CD4-positive, alpha-beta T cell (primary cell): ENCODE data around the gene ANKS1B. TPM values are rescaled to one million over a fixed set of nuclear protein-coding genes. Genes with fewer than 3 reads are reported as not detected.

Source experiments
- ATAC-seq: fragments of 200-7000 bp; cut with Tn5 transposase; one replicate; pipeline ENCODE4 v1.10.0; 2022; ENCODE audit warnings: mild to moderate bottlenecking; ENCODE audit not compliant: poor library complexity
- CTCF ChIA-PET: fragments of 350-600 bp; sonication (Branson Sonifier 250); formaldehyde crosslinking; loops from one replicate; lab custom pipeline; 2021; ENCODE audit warnings: antibody characterized with exemption, inconsistent platforms; lab: Charles Lee
- POLR2A ChIA-PET: fragments of 350-600 bp; sonication (Branson Sonifier 250); formaldehyde crosslinking; loops from one replicate; lab custom pipeline; 2021; ENCODE audit warnings: antibody characterized with exemption, inconsistent platforms; lab: Charles Lee
- DNase-seq, 14 experiments: peaks; one replicate each; pipeline ENCODE4 v3.0.0-alpha.2; 2013 to 2020; ENCODE audit warnings: mixed read lengths in 2 of 14
- H3K27ac ChIP-seq, 2 donors: one replicate each; pipeline versions ENCODE4 v1.5.1 to v1.7.0; 2013; ENCODE audit warnings: low read length in 2 of 2, low read depth in 1 of 2, mild to moderate bottlenecking in 1 of 2
- H3K27me3 ChIP-seq, 2 experiments: 1 replicate in 1 of 2; 2 replicates in 1 of 2; pipeline versions ENCODE4 v1.6.1 to v1.7.0; 2013; ENCODE audit warnings: low read length in 2 of 2, control low read depth in 1 of 2, mild to moderate bottlenecking in 1 of 2, moderate library complexity in 1 of 2; ENCODE audit not compliant: insufficient read depth in 2 of 2, control insufficient read depth in 1 of 2
- H3K36me3 ChIP-seq: one replicate; pipeline ENCODE4 v1.6.1; 2013; ENCODE audit warnings: low read length, control low read depth; ENCODE audit not compliant: insufficient read depth
- H3K4me1 ChIP-seq: one replicate; pipeline ENCODE4 v1.6.1; 2013; ENCODE audit warnings: low read length, control low read depth; ENCODE audit not compliant: insufficient read depth
- H3K4me3 ChIP-seq: one replicate; pipeline ENCODE4 v1.5.1; 2013; ENCODE audit warnings: mild to moderate bottlenecking, low read length, moderate library complexity
- H3K9me3 ChIP-seq, 2 experiments: 1 replicate in 1 of 2; 2 replicates in 1 of 2; pipeline versions ENCODE4 v1.6.1 to v1.7.0; 2013; ENCODE audit warnings: low read length in 2 of 2, mild to moderate bottlenecking in 2 of 2, control low read depth in 1 of 2, moderate library complexity in 1 of 2; ENCODE audit not compliant: control insufficient read depth in 1 of 2, insufficient read depth in 1 of 2
- H3K27ac Mint-ChIP-seq: one replicate; pipeline ENCODE4 v1.8.0; 2020; ENCODE audit warnings: mixed read lengths
- H3K27me3 Mint-ChIP-seq: one replicate; pipeline ENCODE4 v1.8.0; 2021; ENCODE audit warnings: mixed read lengths
- H3K36me3 Mint-ChIP-seq: one replicate; pipeline ENCODE4 v1.8.0; 2021; ENCODE audit warnings: low read depth, mixed read lengths
- H3K4me1 Mint-ChIP-seq: one replicate; pipeline ENCODE4 v1.8.0; 2021; ENCODE audit warnings: low read depth, mixed read lengths
- H3K4me3 Mint-ChIP-seq: one replicate; pipeline ENCODE4 v1.8.0; 2020; ENCODE audit warnings: mild to moderate bottlenecking, mixed read lengths
- H3K9me3 Mint-ChIP-seq: one replicate; pipeline ENCODE4 v1.8.0; 2020; ENCODE audit warnings: mixed read lengths
- CTCF ChIP-seq: fragments of 200-600 bp; IDR thresholded peaks from one replicate; pipeline ENCODE4 v1.8.0; 2022; ENCODE audit warnings: antibody characterized with exemption, mild to moderate bottlenecking
- intact Hi-C, 2 experiments: fragments of 100-400 bp; cut with DNase I in 1 of 2; cut with micrococcal nuclease in 1 of 2; formaldehyde crosslinking; loops; one replicate each; pipeline versions ENCODE4 v1.15.1 to v1.9.0; 2023 to 2025; cut with DNase I, micrococcal nuclease
- total RNA-seq, 174 experiments: library from RNA in 2 of 174; stranded (reverse) in 2 of 174; gene quantifications; one replicate each; pipeline ENCODE4 v1.2.3 and lab custom pipeline; 2021 to 2026

ANKS1B gene
- total RNA-seq, 2 experiments from 2014 or later = 0.16 to 1.1 TPM

- no peak for ATAC-seq
- Histone ChIP-seq H3K36me3 (no peaks in the 10 kb centered on the region), H3K9me3 (no peaks in the 10 kb centered on the region), H3K4me3 (no peak overlapping the region), H3K27me3 (no peaks in the 10 kb centered on the region), H3K4me1 (no peaks in the 10 kb centered on the region), H3K27ac (no peak overlapping the region)
- POLR2A ChIA-PET = no interaction called here
- H3K4me1 Mint-ChIP-seq = no peaks in the 10 kb centered on the region
- CTCF ChIA-PET = no interaction called here
- no peak overlapping the region for H3K27ac Mint-ChIP-seq
- DNase-seq = no peak
- H3K4me3 Mint-ChIP-seq = no peak overlapping the region
- no peaks in the 10 kb centered on the region for H3K36me3 Mint-ChIP-seq
- TF ChIP-seq CTCF = no peak
- H3K27me3 Mint-ChIP-seq = no peaks in the 10 kb centered on the region
- intact Hi-C loops = no loop called here
- no peaks in the 10 kb centered on the region for H3K9me3 Mint-ChIP-seq
Measured at GRCh38 chr12:99153293-99153692, 831.4 kb downstream of the ANKS1B start.

GRCh38 chr12:99152337-99152736, 832.4 kb downstream of the ANKS1B start:
- no peaks in the 10 kb centered on the region for H3K4me1 ChIP-seq
- no peaks in the 10 kb centered on the region for H3K9me3 Mint-ChIP-seq
- no peaks in the 10 kb centered on the region for H3K27me3 ChIP-seq
- CTCF ChIA-PET = no interaction called here
- H3K4me1 Mint-ChIP-seq = no peaks in the 10 kb centered on the region
- no peaks in the 10 kb centered on the region for H3K9me3 ChIP-seq
- intact Hi-C loops = no loop called here
- no peak for DNase-seq
- no peak for TF ChIP-seq CTCF
- no peaks in the 10 kb centered on the region for H3K36me3 ChIP-seq
- H3K4me3 ChIP-seq = no peak overlapping the region
- POLR2A ChIA-PET = no interaction called here
- no peak overlapping the region for H3K4me3 Mint-ChIP-seq
- no peak overlapping the region for H3K27ac Mint-ChIP-seq
- H3K36me3 Mint-ChIP-seq = no peaks in the 10 kb centered on the region
- H3K27me3 Mint-ChIP-seq = no peaks in the 10 kb centered on the region
- ATAC-seq = no peak
- no peak overlapping the region for H3K27ac ChIP-seq

- no peaks in the 10 kb centered on the region for H3K9me3 ChIP-seq
- ATAC-seq = no peak
- Mint-ChIP-seq H3K36me3 (no peaks in the 10 kb centered on the region), H3K27ac (no peak overlapping the region), H3K4me3 (no peak overlapping the region), H3K4me1 (no peaks in the 10 kb centered on the region), H3K27me3 (no peaks in the 10 kb centered on the region), H3K9me3 (no peaks in the 10 kb centered on the region)
- intact Hi-C loops = no loop called here
- ChIA-PET CTCF (no interaction called here), POLR2A (no interaction called here)
- no peak for TF ChIP-seq CTCF
- no peak overlapping the region for H3K27ac ChIP-seq
- H3K4me3 ChIP-seq = no peak overlapping the region
- H3K27me3 ChIP-seq = no peaks in the 10 kb centered on the region
- DNase-seq = no peak
- no peaks in the 10 kb centered on the region for H3K36me3 ChIP-seq
- H3K4me1 ChIP-seq = no peaks in the 10 kb centered on the region
Measured at GRCh38 chr12:99151744-99152143, 833.0 kb downstream of the ANKS1B start.
